ENCODE measurements around the gene TUBB4A.

- no peak for TF ChIP-seq CTCF (IDR thresholded peaks at IDR 0.05)
- TF ChIP-seq EZH2 (IDR thresholded peaks at IDR 0.05) = no peak
- TF ChIP-seq EZH2phosphoT487 (IDR thresholded peaks at IDR 0.05) = no peak
Measured at GRCh38 chr19:6530386-6531162, 28.5 kb upstream of the TUBB4A start, which contains the start of gene TNFSF9.
